Mesendoderm (in vitro differentiated cells): ENCODE measurements around the gene ADAMTS7. TPM values are rescaled to one million over a fixed set of nuclear protein-coding genes. Genes with fewer than 3 reads are reported as not detected.

ENCODE experiments used
- DNase-seq: peaks from one replicate; pipeline ENCODE4 v3.0.0; 2013
- H2AK5ac ChIP-seq: 2 replicates; pipeline ENCODE4 v1.6.1; 2013; ENCODE audit warnings: low read length, inconsistent platforms
- H2BK120ac ChIP-seq: 2 replicates; pipeline ENCODE4 v1.6.1; 2013; ENCODE audit warnings: low read depth, mild to moderate bottlenecking, low read length, moderate library complexity, mixed read lengths
- H2BK15ac ChIP-seq: replicated peaks from 2 replicates; pipeline ENCODE4 v1.6.1; 2013; ENCODE audit warnings: low read depth, mild to moderate bottlenecking, moderate library complexity
- H2BK5ac ChIP-seq: 2 replicates; pipeline ENCODE4 v1.6.1; 2013; ENCODE audit warnings: low read length, inconsistent platforms
- H3K18ac ChIP-seq: 2 replicates; pipeline ENCODE4 v1.6.1; 2013; ENCODE audit warnings: mild to moderate bottlenecking, low read length, mixed read lengths
- H3K23ac ChIP-seq: one replicate; pipeline ENCODE4 v1.6.1; 2013; ENCODE audit warnings: low read length
- H3K27ac ChIP-seq: 2 replicates; pipeline ENCODE4 v1.5.1; 2013; ENCODE audit warnings: low read depth, mild to moderate bottlenecking, inconsistent platforms, low read length, moderate library complexity
- H3K27me3 ChIP-seq: 2 replicates; pipeline ENCODE4 v1.6.1; 2013; ENCODE audit warnings: low read length, control low read depth, mild to moderate bottlenecking, inconsistent platforms; ENCODE audit not compliant: insufficient read depth, poor library complexity
- H3K36me3 ChIP-seq: 2 replicates; pipeline ENCODE4 v1.6.1; 2013; ENCODE audit warnings: low read length, inconsistent platforms; ENCODE audit not compliant: control insufficient read depth, insufficient read depth
- H3K4ac ChIP-seq: one replicate; pipeline ENCODE4 v1.6.1; 2013; ENCODE audit warnings: low read depth, mild to moderate bottlenecking, low read length, moderate library complexity
- H3K4me1 ChIP-seq: 2 replicates; pipeline ENCODE4 v1.6.1; 2013; ENCODE audit warnings: low read depth, low read length, inconsistent platforms; ENCODE audit not compliant: control insufficient read depth
- H3K4me2 ChIP-seq: 2 replicates; pipeline ENCODE4 v1.6.1; 2013; ENCODE audit warnings: low read length
- H3K4me3 ChIP-seq: 2 replicates; pipeline ENCODE4 v1.5.1; 2013; ENCODE audit warnings: mild to moderate bottlenecking, low read length
- H3K56ac ChIP-seq: one replicate; pipeline ENCODE4 v1.6.1; 2013; ENCODE audit warnings: low read length
- H3K79me1 ChIP-seq: 2 replicates; pipeline ENCODE4 v1.6.1; 2013; ENCODE audit warnings: low read length, inconsistent platforms
- H3K79me2 ChIP-seq: 2 replicates; pipeline ENCODE4 v1.6.1; 2013; ENCODE audit warnings: mild to moderate bottlenecking, low read length; ENCODE audit not compliant: control insufficient read depth, insufficient read depth
- H3K9ac ChIP-seq: 2 replicates; pipeline ENCODE4 v1.6.1; 2013; ENCODE audit warnings: low read length, inconsistent platforms
- H4K5ac ChIP-seq: one replicate; pipeline ENCODE4 v1.6.1; 2013; ENCODE audit warnings: low read length
- H4K8ac ChIP-seq: one replicate; pipeline ENCODE4 v1.6.1; 2013; ENCODE audit warnings: low read depth, mild to moderate bottlenecking, control low read depth, low read length, moderate library complexity
- WGBS: extraction: QIAGEN DNeasy Blood & Tissue Kit; methylation state at CpG from one replicate; pipeline ENCODE4 v1.1.7; 2013; ENCODE audit warnings: low lambda C conversion rate, missing lambda C conversion rate; ENCODE audit not compliant: insufficient coverage; ENCODE audit errors: extremely low coverage; 5-methylcytosine and 5-hydroxymethylcytosine counted together
- small RNA-seq: library from polyadenylated mRNA; stranded (forward); fragments of <200 nt; extraction: miRNeasy Mini kit (QIAGEN cat#:217004); gene quantifications from one replicate; pipeline ENCODE3, GENCODE V24; 2013; ENCODE audit not compliant: insufficient read depth

Gene ADAMTS7

GRCh38 chr15:78714890-78715289 lies 96.4 kb downstream of the ADAMTS7 start:
- DNase-seq: no peak
- Histone ChIP-seq H2BK5ac (no peak overlapping the region), H2AK5ac (no peak overlapping the region), H3K9ac (no peak overlapping the region), H3K4me2 (no peak overlapping the region), H3K36me3 (no peaks in the 10 kb centered on the region), H3K79me2 (no peaks in the 10 kb centered on the region), H3K27me3 (no peaks in the 10 kb centered on the region), H3K23ac (no peak overlapping the region), H3K56ac (no peak overlapping the region), H3K79me1 (no peaks in the 10 kb centered on the region), H4K8ac (no peak overlapping the region), H2BK15ac (no peak overlapping the region), H2BK120ac (no peak overlapping the region), H3K4ac (no peak overlapping the region), H3K18ac (no peak overlapping the region), H3K4me1 (no peaks in the 10 kb centered on the region), H3K4me3 (no peak overlapping the region), H4K5ac (no peak overlapping the region), H3K27ac (no peak overlapping the region)
- WGBS: no CpG with 5 or more reads among the region's 3 CpGs

GRCh38 chr15:78712797-78713515 lies 98.3 kb downstream of the ADAMTS7 start:
- H3K79me1 ChIP-seq: no peaks in the 10 kb centered on the region
- no peak overlapping the region for H2BK120ac ChIP-seq
- H3K23ac ChIP-seq: no peak overlapping the region
- no peaks in the 10 kb centered on the region for H3K4me1 ChIP-seq
- no peak overlapping the region for H3K9ac ChIP-seq
- no CpG with 5 or more reads among the region's 8 CpGs for WGBS
- H3K79me2 ChIP-seq: no peaks in the 10 kb centered on the region
- H3K4me3 ChIP-seq: no peak overlapping the region
- no peak overlapping the region for H2BK15ac ChIP-seq
- no peaks in the 10 kb centered on the region for H3K36me3 ChIP-seq
- H3K56ac ChIP-seq: no peak overlapping the region
- no peak overlapping the region for H3K27ac ChIP-seq
- DNase-seq: no peak
- no peak overlapping the region for H2AK5ac ChIP-seq
- H4K8ac ChIP-seq: no peak overlapping the region
- H3K4ac ChIP-seq: no peak overlapping the region
- H4K5ac ChIP-seq: no peak overlapping the region
- H2BK5ac ChIP-seq: no peak overlapping the region
- H3K27me3 ChIP-seq: no peaks in the 10 kb centered on the region
- H3K4me2 ChIP-seq: no peak overlapping the region
- no peak overlapping the region for H3K18ac ChIP-seq

- Histone ChIP-seq H2BK15ac (no peak overlapping the region), H3K4me2 (no peak overlapping the region), H3K56ac (no peak overlapping the region), H3K4me3 (no peak overlapping the region), H3K23ac (no peak overlapping the region), H4K5ac (no peak overlapping the region), H3K79me2 (no peaks in the 10 kb centered on the region), H3K9ac (no peak overlapping the region), H3K27ac (no peak overlapping the region), H2AK5ac (no peak overlapping the region), H4K8ac (no peak overlapping the region), H3K27me3 (no peaks in the 10 kb centered on the region), H2BK120ac (no peak overlapping the region), H3K4ac (no peak overlapping the region), H3K18ac (no peak overlapping the region), H2BK5ac (no peak overlapping the region), H3K79me1 (no peaks in the 10 kb centered on the region), H3K36me3 (no peaks in the 10 kb centered on the region), H3K4me1 (no peaks in the 10 kb centered on the region)
- DNase-seq: no peak
- WGBS: no CpG with 5 or more reads among the region's 2 CpGs
Measured at GRCh38 chr15:78711638-78712037, 99.6 kb downstream of the ADAMTS7 start.

- no peak overlapping the region for H3K9ac ChIP-seq
Measured at GRCh38 chr15:78709263-78709882, 101.9 kb downstream of the ADAMTS7 start.

More at GRCh38 chr15:78709263-78709882, 101.9 kb downstream of the ADAMTS7 start:
- no peak overlapping the region for H3K27ac ChIP-seq
- no peaks in the 10 kb centered on the region for H3K27me3 ChIP-seq
- H3K36me3 ChIP-seq: no peaks in the 10 kb centered on the region
- no peak overlapping the region for H2AK5ac ChIP-seq
- no peak overlapping the region for H2BK120ac ChIP-seq
- H4K8ac ChIP-seq: no peak overlapping the region
- H3K18ac ChIP-seq: no peak overlapping the region
- no peaks in the 10 kb centered on the region for H3K4me1 ChIP-seq
- no peak overlapping the region for H3K4me2 ChIP-seq
- WGBS: no CpG with 5 or more reads among the region's 21 CpGs
- H2BK15ac ChIP-seq: no peak overlapping the region
- H3K4me3 ChIP-seq: no peak overlapping the region
- no peak overlapping the region for H2BK5ac ChIP-seq
- no peaks in the 10 kb centered on the region for H3K79me2 ChIP-seq
- H3K79me1 ChIP-seq: no peaks in the 10 kb centered on the region
- no peak overlapping the region for H4K5ac ChIP-seq
- DNase-seq: peak; percentile 59
- H3K23ac ChIP-seq: no peak overlapping the region
- H3K56ac ChIP-seq: no peak overlapping the region
- no peak overlapping the region for H3K4ac ChIP-seq

Small RNAs within 50 kb of the gene (small RNA-seq; reads per million reads assigned to genes)
- gene AC022748.3: not detected
